HL-60 (cell line): ENCODE measurements around the gene PHKG2.

ENCODE experiments used
- DNase-seq, 2 experiments: peaks; one replicate each; pipeline ENCODE4 v3.0.0-alpha.2; 2010 to 2020; ENCODE audit warnings: low read depth in 1 of 2, low spot score in 1 of 2
- H3K27ac ChIP-seq: fragments of 250-450 bp; sonication (Bioruptor Pico); replicated peaks from 2 replicates; pipeline ENCODE4 v1.5.1; 2020; ENCODE audit warnings: mild to moderate bottlenecking, moderate library complexity
- H3K27me3 ChIP-seq: fragments of 250-450 bp; sonication (Bioruptor Pico); 2 replicates; pipeline ENCODE4 v1.5.1; 2021; ENCODE audit warnings: mild to moderate bottlenecking, moderate library complexity; ENCODE audit not compliant: insufficient read depth, poor library complexity, severe bottlenecking
- H3K4me3 ChIP-seq: replicated peaks from 2 replicates; pipeline ENCODE4 v1.5.1; 2011; ENCODE audit warnings: mild to moderate bottlenecking, control low read depth, low read length; ENCODE audit not compliant: insufficient read depth
- CTCF ChIP-seq: IDR thresholded peaks from one replicate; pipeline ENCODE4 v1.5.1; 2011; ENCODE audit warnings: low read length, control low read depth, inconsistent platforms; ENCODE audit not compliant: insufficient read depth
- GABPA ChIP-seq: IDR thresholded peaks from 2 replicates; pipeline ENCODE4 v1.6.1; 2012; ENCODE audit warnings: low read depth
- POLR2AphosphoS5 ChIP-seq: IDR thresholded peaks from 2 replicates; pipeline ENCODE4 v1.6.1; 2012; ENCODE audit warnings: low read depth
- SPI1 ChIP-seq: IDR thresholded peaks from 2 replicates; pipeline ENCODE4 v1.6.1; 2012; ENCODE audit warnings: low read depth, mild to moderate bottlenecking, borderline replicate concordance
- TF ChIP-seq, protein P1 (sequence below): IDR thresholded peaks from 2 replicates; pipeline ENCODE4 v1.6.1; 2012; ENCODE audit warnings: low read depth; ENCODE audit not compliant: insufficient replicate concordance

The PHKG2 gene

DNA sequence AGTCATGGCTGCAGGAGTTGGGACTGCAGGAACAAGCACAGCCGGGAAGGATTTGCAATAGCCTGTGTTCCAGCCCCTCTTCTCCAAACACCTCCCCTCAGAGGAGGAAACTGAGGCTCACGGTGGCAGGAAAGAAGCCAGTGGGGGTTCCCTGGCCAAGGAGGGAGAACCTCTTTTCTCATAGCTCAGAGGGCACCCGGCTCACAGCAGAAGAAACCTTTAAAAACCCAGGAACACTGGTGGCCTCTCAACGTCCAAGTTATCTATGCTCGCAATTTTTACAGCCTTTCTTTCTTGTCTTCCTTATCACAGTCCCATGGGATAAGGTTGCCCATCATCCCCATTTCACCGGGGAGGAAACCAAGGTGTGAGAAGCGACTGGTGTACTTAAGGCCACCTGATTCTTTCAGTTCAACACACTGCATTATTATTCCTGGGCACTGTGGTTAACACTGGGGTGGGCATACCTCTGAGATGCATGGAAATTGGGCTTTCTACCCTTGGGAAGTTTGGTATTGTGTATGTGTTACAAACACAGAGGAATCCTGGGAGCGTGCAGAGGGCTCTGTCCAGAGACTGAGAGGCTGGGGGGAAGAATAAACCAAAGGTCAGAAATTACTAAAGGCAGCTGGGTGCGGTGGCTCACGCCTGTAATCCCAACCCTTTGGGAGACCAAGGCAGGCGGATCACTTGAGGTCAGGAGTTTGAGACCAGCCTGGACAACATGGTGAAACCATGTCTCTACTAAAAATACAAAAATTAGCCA lies 39.6 kb downstream of the PHKG2 start:
- no peaks in the 10 kb centered on the region for H3K27me3 ChIP-seq
- H3K27ac ChIP-seq, result no peak overlapping the region
- TF ChIP-seq CTCF, result no peak
- TF ChIP-seq, protein P1, sequence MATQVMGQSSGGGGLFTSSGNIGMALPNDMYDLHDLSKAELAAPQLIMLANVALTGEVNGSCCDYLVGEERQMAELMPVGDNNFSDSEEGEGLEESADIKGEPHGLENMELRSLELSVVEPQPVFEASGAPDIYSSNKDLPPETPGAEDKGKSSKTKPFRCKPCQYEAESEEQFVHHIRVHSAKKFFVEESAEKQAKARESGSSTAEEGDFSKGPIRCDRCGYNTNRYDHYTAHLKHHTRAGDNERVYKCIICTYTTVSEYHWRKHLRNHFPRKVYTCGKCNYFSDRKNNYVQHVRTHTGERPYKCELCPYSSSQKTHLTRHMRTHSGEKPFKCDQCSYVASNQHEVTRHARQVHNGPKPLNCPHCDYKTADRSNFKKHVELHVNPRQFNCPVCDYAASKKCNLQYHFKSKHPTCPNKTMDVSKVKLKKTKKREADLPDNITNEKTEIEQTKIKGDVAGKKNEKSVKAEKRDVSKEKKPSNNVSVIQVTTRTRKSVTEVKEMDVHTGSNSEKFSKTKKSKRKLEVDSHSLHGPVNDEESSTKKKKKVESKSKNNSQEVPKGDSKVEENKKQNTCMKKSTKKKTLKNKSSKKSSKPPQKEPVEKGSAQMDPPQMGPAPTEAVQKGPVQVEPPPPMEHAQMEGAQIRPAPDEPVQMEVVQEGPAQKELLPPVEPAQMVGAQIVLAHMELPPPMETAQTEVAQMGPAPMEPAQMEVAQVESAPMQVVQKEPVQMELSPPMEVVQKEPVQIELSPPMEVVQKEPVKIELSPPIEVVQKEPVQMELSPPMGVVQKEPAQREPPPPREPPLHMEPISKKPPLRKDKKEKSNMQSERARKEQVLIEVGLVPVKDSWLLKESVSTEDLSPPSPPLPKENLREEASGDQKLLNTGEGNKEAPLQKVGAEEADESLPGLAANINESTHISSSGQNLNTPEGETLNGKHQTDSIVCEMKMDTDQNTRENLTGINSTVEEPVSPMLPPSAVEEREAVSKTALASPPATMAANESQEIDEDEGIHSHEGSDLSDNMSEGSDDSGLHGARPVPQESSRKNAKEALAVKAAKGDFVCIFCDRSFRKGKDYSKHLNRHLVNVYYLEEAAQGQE, result no peak
- TF ChIP-seq GABPA, result no peak
- no peak for TF ChIP-seq POLR2AphosphoS5
- no peak for TF ChIP-seq SPI1
- peak overlapping the region; percentile 89; the same call in 1 of the 2 replicates for H3K4me3 ChIP-seq
- no peak for DNase-seq

DNA sequence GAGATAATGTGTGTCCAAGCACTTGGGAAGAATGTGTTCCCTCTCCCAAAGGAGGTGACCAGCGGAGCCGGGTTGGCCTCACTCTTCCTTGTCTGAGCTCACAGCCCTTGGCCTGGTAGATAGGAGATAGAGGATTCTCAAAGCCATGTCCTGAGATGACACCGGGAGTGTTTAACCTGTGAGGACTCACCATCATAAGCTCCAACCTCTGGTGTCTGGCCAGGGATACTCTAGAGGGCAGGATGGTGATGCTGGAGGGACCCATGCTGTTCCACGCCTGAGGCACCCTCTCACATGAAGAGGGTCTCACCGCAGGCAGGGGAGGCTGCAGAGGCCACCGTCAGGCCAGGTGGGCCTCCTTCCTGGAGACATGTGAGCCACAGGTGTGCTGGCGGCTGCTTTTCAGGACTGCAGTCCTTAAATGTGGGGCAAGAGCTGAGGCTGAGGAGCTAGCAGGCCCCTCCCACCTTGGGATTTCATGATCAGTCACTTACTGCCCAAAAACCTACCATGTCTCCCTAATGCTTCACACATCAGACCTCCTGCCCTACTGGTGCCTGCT lies 45.4 kb downstream of the PHKG2 start:
- no peak for DNase-seq
- H3K27ac ChIP-seq, result no peak overlapping the region
- TF ChIP-seq POLR2AphosphoS5 (no peak), CTCF (no peak), GABPA (no peak), SPI1 (no peak)
- TF ChIP-seq, protein P1, result no peak
- H3K4me3 ChIP-seq, result no peak overlapping the region
- H3K27me3 ChIP-seq, result no peaks in the 10 kb centered on the region

- TF ChIP-seq POLR2AphosphoS5 (no peak), CTCF (no peak), SPI1 (no peak), GABPA (no peak)
- TF ChIP-seq, protein P1, result no peak
- Histone ChIP-seq H3K4me3 (no peak overlapping the region), H3K27me3 (no peaks in the 10 kb centered on the region), H3K27ac (no peak overlapping the region)
- no peak for DNase-seq
Observed at GRCh38 chr16:30794634-30795033, 46.4 kb downstream of the PHKG2 start.
